GM21423 (cell line): ENCODE results near the gene EHHADH.

Experiments
- ATAC-seq: cut with Tn5 transposase; IDR thresholded peaks from one replicate; pipeline ENCODE4 v1.9.1; 2021; ENCODE audit warnings: mild to moderate bottlenecking, moderate library complexity; ENCODE audit not compliant: unreplicated experiment

EHHADH gene

GRCh38 chr3:185199671-185200070 lies 54.2 kb downstream of the EHHADH start:
- ATAC-seq, result no peak

- no peak for ATAC-seq
Measured at GRCh38 chr3:185199206-185199605, 54.6 kb downstream of the EHHADH start.

DNA sequence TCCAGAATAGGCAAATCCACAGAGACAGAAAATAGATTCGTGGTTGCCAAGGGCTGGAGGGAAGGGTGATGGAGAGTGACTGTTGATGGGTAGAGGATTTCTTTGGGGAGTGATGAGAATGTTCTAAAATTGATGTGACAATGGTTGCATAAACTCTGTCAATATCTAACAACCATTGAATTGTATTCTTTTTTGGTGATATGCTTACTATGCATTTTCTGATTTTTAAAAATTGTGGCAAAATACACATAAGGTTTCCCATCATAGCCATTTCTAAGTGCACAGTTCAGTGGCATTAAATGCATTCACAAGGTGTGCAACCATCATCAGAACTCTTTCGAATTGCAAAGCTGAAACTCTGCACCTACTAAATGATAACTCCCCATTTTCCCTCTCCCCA lies 56.8 kb downstream of the EHHADH start:
- no peak for ATAC-seq

DNA sequence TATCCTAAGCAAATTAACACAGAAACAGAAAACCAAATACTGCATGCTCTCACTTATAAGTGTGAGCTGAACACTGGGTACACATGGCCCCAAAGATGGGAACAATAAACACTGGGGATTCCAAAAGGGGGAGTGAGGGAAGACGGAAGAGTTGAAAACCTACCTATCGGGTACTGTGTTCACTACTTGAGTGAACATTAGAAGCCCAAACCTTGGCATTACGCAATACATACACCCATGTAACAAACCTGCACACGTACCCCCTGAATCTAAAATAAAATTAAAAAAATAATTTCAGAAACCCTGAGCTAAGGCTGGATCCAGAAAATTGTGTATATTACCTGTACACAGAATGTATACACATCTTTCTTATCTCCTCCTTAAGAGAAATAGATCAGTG lies 58.2 kb downstream of the EHHADH start:
- no peak for ATAC-seq

DNA sequence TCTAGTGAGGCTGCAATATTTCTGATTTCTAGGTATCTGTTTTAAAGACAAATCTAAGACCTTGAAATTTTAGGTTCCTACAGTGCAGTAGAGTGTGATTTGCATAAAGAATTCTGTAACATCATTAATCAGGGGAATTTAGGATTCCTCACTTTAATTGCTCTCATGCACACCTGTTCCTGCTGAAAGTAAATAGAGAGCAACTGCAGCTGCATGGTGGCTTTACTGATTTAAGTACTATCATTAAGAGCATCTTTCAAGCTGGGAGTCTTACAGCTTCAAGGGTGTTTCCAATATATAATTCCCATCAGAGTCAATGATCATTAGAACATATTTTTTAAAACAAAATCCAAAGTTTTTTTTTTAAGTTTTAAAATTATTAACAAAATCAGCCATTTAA lies 65.0 kb downstream of the EHHADH start:
- no peak for ATAC-seq

DNA sequence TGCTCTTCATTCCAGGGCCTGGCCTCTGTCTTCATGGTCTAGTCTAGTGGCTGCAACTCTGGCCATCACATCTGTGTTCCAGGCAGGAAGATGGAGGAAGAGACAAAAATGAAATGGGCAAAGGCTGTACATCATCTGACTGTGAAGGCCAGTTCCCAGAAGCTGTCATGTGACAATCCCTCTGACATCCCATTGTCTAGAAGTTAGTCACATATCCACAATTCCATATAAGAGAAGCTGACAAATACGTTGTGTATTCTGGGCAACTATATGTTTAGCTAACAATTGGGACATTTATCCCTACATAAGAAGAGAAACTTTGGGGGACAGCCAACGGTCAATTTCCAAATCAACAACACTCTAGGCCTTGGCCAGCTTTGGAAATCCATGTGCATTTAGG lies 66.5 kb downstream of the EHHADH start:
- ATAC-seq, result no peak

GRCh38 chr3:185176750-185177359 lies 77.0 kb downstream of the EHHADH start:
- no peak for ATAC-seq

- ATAC-seq, result peak; percentile 62
Measured at GRCh38 chr3:185175370-185175987, 78.4 kb downstream of the EHHADH start.

DNA sequence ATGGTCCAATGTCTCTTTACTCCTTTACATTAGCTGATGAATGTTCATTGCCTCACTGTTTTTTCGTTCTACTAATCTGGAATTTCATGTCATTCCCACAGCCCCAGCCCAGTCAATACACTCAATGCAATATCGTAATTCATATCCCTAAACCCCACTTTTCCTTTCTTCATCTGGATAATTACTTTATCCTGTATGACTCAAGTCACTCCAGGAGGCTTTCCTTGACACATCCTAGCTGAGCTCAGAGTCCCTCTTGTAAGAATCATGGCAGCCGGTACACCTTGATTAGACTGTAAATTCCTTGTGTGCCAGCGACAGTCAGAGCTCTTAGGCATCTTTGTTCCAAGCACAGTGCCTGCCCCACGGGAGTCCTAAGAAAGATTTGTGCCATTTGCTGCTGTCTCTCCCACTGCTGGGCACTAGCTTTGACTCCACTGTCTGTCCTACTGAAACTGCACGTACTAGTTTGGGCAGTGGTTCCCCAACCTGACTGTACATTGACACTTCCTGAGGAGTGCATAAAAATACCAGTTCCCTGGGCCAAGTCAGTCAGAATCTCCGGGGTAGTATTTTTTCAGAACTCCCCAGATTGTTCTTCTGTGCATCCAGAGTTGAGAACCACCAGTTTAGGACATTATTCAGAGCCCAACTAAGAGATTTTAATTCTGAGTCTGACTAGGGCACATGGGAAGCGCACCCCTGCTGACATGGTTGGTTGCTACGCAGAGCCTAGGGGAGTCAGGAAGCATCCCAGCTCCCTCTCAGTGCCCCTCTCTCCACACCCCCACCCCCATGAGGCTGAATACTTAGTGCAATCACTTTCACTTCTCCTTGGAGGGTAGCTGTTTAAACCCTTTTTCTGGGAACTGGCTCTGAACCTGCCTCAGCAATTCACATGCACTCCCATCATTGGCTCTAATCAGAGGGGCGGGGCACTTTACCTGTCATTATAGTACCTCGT lies 81.5 kb downstream of the EHHADH start:
- no peak for ATAC-seq

GRCh38 chr3:185164428-185165217 lies 89.2 kb downstream of the EHHADH start:
- ATAC-seq, result no peak

GRCh38 chr3:185162634-185163033 lies 91.2 kb downstream of the EHHADH start:
- ATAC-seq, result no peak

DNA sequence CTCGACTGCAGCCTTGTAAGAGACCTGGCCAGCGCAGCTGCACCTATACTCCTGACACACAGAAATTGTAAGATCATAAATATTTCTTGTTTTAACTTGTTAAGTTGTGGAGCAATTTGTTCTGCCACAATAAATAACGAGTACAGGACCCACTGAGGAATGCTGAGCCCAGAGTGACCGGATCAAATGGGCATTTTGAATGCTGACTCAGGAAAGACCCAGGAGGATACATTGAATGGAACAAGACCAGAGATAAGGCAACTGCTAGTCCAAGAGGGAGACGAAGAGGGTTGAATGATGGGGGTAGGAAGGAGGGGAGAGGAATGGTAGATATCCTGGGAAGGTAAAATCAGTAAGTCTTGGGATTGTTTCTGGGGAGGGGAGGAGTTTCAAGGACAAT lies 92.1 kb downstream of the EHHADH start:
- no peak for ATAC-seq

DNA sequence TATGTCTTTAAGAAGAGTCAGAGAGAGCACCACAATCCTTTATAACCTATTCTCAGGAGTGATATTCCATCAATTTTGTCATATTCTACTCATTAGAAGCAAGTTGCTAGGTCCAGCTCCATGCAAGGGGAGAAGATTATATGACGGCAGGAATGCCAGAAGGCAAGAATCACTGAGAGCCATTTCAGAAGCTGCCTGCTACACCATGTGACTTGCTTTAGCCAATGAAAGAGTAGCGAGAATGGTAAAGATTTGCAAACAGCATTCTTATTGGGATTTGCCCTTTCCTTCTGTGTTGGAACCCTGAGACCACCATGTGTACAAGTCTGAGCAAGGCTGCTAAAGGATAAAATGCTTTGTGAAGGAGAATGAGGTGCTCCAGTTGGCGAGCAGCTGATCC lies 96.5 kb downstream of the EHHADH start:
- no peak for ATAC-seq

DNA sequence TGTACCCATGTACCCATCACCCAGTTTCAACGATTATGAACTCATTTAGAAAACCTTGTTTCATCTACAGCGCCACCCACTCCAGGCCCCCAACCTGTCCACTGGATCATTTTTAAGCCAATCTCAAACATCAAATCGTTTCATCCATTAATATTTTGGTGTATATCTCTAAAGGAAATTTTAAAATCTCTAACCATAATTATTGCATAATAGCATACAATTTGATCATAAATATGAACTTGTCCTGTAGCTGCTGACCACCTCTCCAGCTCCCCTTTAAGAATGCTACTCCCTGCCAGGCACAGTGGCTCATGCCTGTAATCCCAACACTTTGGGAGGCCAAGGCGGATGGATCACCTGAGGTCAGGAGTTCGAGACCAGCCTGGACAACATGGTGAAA lies 98.2 kb downstream of the EHHADH start:
- ATAC-seq, result no peak

- no peak for ATAC-seq
Measured at GRCh38 chr3:185153861-185154629, 99.8 kb downstream of the EHHADH start.

DNA sequence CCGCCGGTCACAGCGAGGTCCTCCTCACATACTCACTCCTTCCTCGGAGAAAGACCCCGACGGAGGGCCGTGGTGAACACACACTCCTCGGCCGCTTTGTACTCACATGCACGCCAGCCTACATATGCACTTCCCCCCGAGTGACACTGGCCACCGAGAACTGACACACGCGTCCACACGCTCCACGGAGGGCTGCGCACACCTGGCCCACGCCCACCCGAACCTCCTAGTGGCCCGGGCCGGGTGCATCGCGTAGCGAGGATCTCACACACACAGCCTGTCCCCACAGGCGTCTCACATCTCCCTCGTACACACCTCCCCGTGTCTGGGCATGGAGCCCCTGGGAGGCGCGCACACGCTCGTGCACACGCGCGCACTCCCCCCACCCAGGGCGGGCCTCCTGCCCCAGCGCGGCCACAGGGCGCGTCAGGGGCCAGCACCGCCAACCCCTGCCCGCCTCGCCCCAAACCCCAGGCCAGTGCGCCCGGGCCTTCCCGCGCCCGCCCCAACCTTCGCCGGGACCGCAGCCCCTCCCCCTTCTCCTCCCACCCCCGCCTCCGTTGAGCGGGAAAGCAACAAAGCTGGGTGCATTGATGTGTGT lies 100.6 kb downstream of the EHHADH start:
- ATAC-seq, result no peak

DNA sequence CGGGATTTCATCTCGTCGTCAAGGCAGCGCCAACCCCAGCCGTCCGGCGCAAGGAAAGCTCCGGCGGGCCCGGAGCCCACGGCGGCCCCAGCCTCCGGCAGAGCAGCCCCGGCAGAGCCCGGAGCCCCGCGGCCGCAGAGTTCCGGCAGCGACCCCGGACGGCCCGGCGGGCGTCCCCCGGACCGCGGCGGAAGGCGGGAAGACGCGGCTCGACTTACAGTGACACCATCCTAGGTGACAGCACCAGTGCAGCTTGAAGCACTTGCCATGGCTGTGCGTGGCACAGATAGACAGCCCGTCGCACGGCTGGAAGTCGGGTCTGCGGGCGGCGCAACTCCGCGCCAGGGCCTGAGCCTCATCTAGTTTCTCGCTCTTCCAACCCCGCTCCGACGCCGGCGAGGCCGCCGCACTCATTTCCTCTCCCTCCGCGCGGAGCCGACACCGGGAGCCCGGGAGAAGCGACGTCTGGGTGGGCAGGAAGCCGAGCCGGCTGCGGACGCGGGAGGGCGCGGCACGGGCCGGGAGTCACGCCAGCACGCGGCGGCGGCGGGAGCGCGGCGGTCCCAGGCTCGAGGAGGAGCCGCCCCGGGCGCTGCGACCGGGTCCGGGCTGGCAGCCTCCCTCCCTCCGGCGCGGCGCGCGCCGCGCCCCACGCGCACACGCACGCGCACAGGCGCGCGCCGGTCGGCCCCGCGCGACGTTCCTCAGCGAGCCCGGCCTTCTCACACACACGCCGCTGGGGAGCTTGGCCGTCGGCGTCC lies 101.3 kb downstream of the EHHADH start, which contains the start of gene C3orf70:
Gene C3orf70 (minus strand): TSS at position 651 of the 761 bp plus-strand sequence. CDS start 237 bp downstream, at position 414.
- ATAC-seq, result no peak

DNA sequence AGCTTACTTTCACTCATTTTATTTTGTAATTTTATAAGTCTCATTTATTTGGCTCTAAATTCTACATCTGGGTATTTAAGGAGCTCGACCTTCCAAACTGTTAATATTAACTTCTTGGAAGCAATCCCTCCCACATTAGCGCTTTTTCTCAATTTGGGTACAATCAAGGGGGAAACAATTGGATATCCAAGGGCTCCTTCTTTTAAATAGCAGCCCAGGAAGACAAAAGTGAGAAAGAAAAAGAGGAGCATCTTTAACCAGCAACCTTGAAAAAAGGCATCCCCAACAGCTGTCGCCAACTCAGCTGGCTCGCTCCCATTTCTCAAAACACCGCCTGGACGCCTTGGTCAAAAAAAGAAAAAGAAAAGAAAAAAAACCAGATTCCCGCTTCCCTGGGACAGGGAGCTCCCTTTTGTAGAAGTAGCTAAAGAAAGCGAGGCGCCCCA lies 101.9 kb downstream of the EHHADH start:
- ATAC-seq, result no peak
